HG02623 (cell line): ENCODE results near the gene RILPL1.
"Not testable (repeated sequence)": the region's sequence is repeated elsewhere in the genome, so short reads cannot be mapped to it uniquely, and the experiment has no call there.

Experiments
- ATAC-seq: cut with Tn5 transposase; IDR thresholded peaks from one replicate; pipeline ENCODE4 v1.9.1; 2021; ENCODE audit warnings: moderate library complexity; ENCODE audit not compliant: unreplicated experiment

The RILPL1 gene

GRCh38 chr12:123497065-123497464, 36.5 kb downstream of the RILPL1 start:
- ATAC-seq: no peak

DNA sequence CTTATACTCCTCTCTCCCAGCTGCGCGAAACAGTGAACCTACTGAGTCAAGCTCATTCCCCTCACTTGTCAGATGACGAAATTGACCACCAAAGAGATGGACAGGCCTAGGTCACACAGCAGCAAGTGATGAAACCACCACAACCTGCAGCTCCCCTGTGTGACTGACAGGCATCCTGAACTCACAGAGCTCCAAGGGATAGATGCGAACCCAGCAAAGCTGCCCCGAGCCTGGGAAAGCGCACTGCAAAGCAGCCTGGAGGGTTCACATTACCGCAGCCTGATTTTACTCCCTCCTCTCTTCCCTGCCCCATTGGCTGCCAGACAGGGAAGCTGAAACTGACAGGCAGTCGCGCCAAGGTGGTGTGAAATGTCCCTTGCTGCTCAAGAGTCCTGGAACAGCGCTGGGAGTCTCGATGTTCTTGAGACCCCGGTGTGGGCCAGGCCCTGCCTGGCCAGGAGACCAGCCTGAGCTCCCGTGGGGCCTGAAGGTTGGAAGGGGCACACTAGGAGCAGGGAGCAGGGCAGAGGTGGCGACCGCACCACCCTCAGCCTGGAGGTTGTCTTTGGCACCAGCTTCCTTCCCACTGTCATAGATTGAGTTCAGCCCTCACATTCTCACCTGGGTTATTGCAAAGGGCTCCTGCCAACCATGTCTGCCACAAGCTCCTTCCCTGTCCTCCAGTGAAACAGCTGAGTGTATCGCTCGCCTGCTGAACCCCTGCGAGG, 39.2 kb downstream of the RILPL1 start:
- no peak for ATAC-seq

DNA sequence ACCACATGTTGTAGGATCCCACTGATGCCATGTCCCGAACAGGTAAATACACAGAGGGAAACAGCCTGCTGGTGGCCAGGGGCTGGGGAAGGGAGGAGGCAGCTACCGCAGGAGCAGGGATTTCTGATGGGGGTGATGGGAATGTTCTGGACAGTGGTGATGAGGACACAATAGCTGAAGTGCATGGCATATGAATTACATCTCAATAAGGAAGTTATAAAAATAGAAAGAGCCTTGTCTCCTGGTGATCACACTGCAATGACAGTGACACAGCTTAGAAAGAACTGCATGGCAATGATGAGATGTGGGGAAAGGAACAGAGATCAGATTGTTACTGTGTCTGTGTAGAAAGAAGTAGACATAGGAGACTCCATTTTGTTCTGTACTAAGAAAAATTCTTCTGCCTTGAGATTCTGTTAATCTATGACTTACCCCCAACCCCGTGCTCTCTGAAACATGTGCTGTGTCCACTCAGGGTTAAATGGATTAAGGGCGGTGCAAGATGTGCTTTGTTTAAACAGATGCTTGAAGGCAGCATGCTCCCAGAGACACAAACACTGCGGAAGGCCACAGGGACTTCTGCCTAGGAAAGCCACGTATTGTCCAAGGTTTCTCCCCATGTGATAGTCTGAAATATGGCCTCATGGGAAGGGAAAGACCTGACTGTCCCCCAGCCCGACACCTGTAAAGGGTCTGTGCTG, 41.0 kb downstream of the RILPL1 start:
- ATAC-seq: not testable (repeated sequence)

DNA sequence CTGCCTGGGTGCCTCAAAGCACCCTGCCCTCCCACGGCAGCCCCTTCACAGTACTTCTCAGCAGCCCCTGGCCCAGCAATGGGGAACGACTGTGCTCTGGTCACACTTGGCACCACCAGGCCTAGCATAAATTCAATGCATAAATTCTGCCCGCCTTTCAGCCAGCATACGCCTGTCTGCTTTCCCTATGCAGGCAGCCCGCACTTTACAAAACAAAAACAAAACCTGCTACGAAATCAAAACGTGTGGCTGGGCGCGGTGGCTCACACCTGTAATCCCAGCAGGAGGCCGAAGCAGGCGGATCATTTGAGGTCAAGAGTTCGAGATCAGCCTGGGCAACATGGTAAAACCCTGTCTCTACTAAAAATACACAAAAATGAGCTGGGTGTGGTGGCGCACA, 42.0 kb downstream of the RILPL1 start:
- ATAC-seq: no peak

- no peak for ATAC-seq
Observed at GRCh38 chr12:123491056-123491455, 42.5 kb downstream of the RILPL1 start.

DNA sequence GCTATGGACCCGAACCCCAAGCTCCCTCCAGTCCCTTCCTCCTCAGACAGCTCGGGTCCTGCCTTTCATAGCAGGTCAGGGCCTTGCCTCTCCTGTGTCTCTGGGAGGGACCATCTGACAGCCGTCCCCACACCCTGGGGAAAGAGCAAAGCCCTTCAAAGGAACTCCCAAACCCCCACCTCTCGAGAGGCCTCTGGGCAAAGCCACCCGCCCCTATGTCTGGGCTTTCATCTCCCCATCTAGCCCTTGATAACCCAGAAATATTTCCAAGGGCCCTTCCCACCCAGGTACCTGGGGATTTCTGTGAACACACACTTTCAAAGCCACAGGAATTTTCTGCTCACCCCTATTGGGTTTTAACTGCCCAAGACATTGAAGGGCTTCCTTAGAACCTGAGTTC, 43.4 kb downstream of the RILPL1 start:
- ATAC-seq: no peak

- no peak for ATAC-seq
Observed at GRCh38 chr12:123489580-123489979, 43.9 kb downstream of the RILPL1 start.

- ATAC-seq: no peak
Observed at GRCh38 chr12:123488539-123489230, 44.8 kb downstream of the RILPL1 start.

DNA sequence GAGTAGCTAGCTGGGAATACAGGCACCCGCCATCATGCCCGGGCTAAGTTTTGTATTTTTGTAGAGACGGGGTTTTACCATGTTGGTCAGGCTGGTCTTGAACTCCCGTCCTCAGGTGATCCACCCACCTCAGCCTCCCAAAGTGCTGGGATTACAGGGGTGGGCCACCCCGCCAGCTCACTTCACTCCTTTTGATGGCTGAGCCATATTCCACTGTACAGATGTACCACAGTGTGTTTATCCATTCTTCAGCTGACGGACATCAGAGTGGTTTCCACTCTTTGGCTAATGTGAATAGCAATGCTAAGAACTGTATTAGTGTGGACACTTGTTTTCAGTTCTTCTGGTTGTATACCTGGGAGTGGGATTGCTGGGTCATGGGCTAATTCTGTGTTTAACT, 46.1 kb downstream of the RILPL1 start:
- no peak for ATAC-seq

- no peak for ATAC-seq
Observed at GRCh38 chr12:123485756-123486155, 47.8 kb downstream of the RILPL1 start.

DNA sequence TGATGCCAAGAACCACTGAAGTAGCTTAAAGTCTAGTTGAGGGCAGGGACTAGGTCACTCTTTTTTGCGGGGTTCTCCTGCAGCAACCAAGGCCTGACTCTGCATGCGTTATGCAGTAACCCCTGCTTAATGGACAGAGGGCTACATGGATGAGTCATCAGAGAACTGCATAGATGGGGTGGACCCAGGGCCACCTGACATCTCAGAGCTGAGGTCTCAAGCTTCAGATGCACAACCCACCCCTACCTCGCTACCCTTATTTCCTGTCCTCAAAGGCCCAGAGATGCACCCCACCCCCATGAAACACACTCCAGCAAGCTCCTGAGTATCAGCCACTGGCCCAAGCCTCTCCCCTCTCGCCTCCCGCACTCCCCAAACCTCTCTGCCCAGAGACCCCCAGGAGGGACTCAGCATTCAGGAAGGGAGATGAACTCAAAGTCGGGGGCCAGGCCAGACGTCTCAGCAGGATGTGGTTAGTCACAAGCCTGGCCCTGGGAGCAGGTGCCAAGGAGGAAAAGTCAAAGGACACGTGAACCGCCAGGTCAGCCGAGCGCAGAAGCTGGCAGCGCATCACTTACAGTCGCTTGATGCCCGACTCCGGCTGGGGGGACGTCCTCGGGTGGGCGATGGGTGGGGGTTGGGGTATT, 49.8 kb downstream of the RILPL1 start:
- no peak for ATAC-seq

GRCh38 chr12:123482876-123483275, 50.6 kb downstream of the RILPL1 start:
- ATAC-seq: no peak

GRCh38 chr12:123481251-123481650, 52.3 kb downstream of the RILPL1 start:
- ATAC-seq: not testable (repeated sequence)

DNA sequence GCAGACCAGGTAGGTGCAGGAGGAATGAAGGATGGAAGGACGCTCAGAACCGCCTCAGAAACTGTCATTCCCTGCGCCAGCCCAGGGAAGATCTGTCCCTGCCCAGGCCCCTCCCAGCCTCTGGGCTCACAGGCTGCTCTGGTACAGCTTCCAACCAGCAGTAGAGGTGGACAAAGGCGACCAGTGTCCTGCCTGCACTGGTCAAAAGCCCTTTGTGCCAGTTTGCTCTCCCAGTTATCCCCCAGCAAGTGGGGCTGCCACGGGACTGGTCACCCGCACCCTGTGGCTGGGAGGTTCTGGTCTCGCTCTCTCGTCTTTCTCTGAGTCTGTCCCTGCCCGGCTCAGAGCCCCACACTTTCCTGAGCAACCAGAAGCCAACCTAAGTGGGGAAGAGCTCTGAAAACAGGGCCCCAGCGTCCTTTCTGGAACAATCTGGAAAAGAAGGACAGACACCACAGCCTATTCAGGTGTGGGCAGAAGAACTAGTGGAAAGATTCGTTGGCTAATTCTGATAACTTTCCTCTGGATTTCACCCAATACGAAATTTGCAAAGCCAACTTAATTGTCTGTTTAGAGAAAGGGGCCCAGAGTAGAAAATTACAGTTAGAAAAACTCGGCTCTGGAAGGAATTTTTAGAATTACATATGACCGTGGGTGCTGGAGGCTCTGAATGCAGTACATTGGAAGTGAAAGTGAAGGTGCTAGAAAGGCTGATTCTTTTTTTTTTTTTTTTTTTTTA, 53.9 kb downstream of the RILPL1 start:
- ATAC-seq: no peak

- no peak for ATAC-seq
Observed at GRCh38 chr12:123478762-123479161, 54.8 kb downstream of the RILPL1 start.

- no peak for ATAC-seq
Observed at GRCh38 chr12:123478069-123478468, 55.5 kb downstream of the RILPL1 start.

DNA sequence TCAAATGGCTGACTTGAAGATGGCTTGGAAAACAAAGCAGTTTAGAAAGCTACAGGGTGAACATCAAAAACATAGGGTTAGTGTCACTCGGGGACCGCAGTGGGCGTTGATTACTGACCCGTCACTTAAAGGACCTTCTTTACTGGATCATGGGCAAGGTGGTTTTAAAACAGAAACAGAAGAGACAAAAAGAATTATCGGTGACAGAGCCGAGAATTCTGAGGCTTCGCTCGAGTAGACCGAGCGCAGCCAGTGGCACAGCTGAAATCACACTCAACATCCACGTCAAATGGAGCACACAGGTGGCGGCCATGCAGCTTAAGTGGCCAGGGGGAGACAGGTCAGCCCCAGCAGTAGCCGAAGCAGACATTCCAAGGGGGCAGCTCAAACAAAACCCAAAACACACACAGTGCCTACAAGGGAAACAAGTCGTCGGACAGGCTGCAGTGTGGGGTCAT, 58.2 kb downstream of the RILPL1 start:
- no peak for ATAC-seq

DNA sequence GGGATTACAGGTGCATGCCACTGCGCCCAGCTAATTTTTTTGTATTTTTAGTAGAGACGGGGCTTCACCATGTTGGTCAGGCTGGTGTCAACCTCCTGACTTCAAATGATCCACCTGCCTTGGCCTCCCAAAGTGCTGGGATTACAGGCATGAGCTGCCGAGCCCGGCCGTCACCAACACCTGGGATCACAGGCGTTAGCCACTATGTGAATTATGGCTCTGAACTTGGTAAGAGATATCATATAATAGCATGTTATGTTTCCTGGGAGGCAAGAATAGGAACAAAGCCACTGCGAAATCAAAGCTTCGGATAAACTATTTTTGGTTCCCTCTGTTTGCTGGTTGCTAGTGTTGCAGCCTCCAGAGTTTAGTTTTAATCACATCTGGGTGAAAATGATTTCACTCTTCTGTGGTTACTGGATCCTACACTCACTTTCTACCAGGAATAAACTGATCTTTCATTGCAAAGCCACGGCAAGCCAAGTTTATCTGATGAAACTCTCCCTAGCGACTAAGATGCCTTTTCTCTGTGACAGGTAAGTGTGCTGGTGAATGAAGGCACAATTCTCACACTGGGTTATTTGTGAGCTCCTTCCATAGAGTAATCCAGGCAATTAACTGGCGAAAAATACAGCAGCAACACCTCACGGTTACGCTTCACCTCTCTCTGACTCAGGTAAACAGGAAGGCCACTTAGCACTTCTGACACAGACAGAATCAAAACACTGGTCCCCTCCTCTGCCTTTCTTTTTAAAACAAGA, 58.9 kb downstream of the RILPL1 start:
- ATAC-seq: no peak

DNA sequence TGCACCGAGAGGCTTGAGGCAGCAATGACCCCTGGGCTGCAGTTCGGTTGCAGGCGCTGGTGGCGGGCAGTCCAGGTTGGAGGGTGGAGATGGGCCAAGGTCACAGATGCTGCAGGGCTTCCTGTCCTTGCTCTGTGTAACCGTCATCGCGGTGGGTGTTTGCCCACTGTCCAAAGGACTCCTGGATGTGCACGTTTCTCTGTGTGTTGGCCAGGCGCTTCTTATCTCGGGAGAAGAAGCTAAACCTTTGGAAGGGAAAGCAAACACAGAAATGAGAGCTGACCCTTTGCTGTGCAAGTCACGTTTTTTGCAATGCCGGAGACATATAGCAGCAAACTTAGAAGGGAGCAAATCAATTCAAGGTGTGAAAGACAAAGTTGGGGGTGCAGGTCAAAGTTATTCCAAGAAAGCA, 61.1 kb downstream of the RILPL1 start:
- no peak for ATAC-seq
